ENCODE measurements around the gene HPS6.

GRCh38 chr10:102069071-102069470 is 3.9 kb downstream of the HPS6 start:
- TF ChIP-seq CTCF (IDR thresholded peaks at IDR 0.05; ENCODE audit: low read depth, low read length, poor library complexity, severe bottlenecking), result no peak
- no peak for TF ChIP-seq EZH2phosphoT487 (IDR thresholded peaks at IDR 0.05; ENCODE audit: borderline replicate concordance, low read length)
